ENCODE results near the gene LPAR6.
"Not testable (repeated sequence)": the region's sequence is repeated elsewhere in the genome, so short reads cannot be mapped to it uniquely, and the experiment has no call there.

Gene LPAR6

GRCh38 chr13:48412881-48413351 is at the start of gene LPAR6:
TSS of gene LPAR6 (minus strand) at chr13:48413113. CDS start at chr13:48412423, 690 bp downstream.
- peak; percentile 74 for DNase-seq (ENCODE audit: low read depth)

GRCh38 chr13:48457578-48458242 is 44.8 kb upstream of the LPAR6 start:
- no peak for DNase-seq (ENCODE audit: low read depth)

- DNase-seq (ENCODE audit: low read depth), result no peak
Observed at GRCh38 chr13:48456546-48456945, 43.6 kb upstream of the LPAR6 start.

- DNase-seq (ENCODE audit: low read depth), result peak; percentile 93
Observed at GRCh38 chr13:48451196-48451595, 38.3 kb upstream of the LPAR6 start.

- DNase-seq (ENCODE audit: low read depth), result peak; percentile 75
Observed at GRCh38 chr13:48449656-48450055, 36.7 kb upstream of the LPAR6 start.

GRCh38 chr13:48448959-48449614 is 36.2 kb upstream of the LPAR6 start:
- peak; percentile 76 for DNase-seq (ENCODE audit: low read depth)

GRCh38 chr13:48448285-48448958 is 35.5 kb upstream of the LPAR6 start:
- peak; percentile 4 for DNase-seq (ENCODE audit: low read depth)

- DNase-seq (ENCODE audit: low read depth), result peak; percentile 84
Observed at GRCh38 chr13:48446464-48446863, 33.6 kb upstream of the LPAR6 start.

GRCh38 chr13:48443442-48444208 is 30.7 kb upstream of the LPAR6 start:
- DNase-seq (ENCODE audit: low read depth), result no peak

GRCh38 chr13:48437371-48437770 is 24.5 kb upstream of the LPAR6 start:
- DNase-seq (ENCODE audit: low read depth), result peak; percentile 22

- no peak for DNase-seq (ENCODE audit: low read depth)
Observed at GRCh38 chr13:48436661-48437288, 23.9 kb upstream of the LPAR6 start.

GRCh38 chr13:48434200-48434599 is 21.3 kb upstream of the LPAR6 start:
- DNase-seq (ENCODE audit: low read depth), result no peak

GRCh38 chr13:48431987-48432615 is 19.2 kb upstream of the LPAR6 start:
- peak; percentile 82 for DNase-seq (ENCODE audit: low read depth)

GRCh38 chr13:48431431-48431830 is 18.5 kb upstream of the LPAR6 start:
- DNase-seq (ENCODE audit: low read depth), result peak; percentile 67

GRCh38 chr13:48429886-48430285 is 17.0 kb upstream of the LPAR6 start:
- no peak for DNase-seq (ENCODE audit: low read depth)

GRCh38 chr13:48429036-48429435 is 16.1 kb upstream of the LPAR6 start:
- DNase-seq (ENCODE audit: low read depth), result no peak

GRCh38 chr13:48426755-48427298 is 13.9 kb upstream of the LPAR6 start:
- not testable (repeated sequence) for DNase-seq (ENCODE audit: low read depth)

GRCh38 chr13:48426052-48426451 is 13.1 kb upstream of the LPAR6 start:
- no peak for DNase-seq (ENCODE audit: low read depth)

- DNase-seq (ENCODE audit: low read depth), result no peak
Observed at GRCh38 chr13:48424212-48424611, 11.3 kb upstream of the LPAR6 start.

GRCh38 chr13:48422003-48422402 is 9.1 kb upstream of the LPAR6 start:
- not testable (repeated sequence) for DNase-seq (ENCODE audit: low read depth)

- DNase-seq (ENCODE audit: low read depth), result peak; percentile 19
Observed at GRCh38 chr13:48415516-48415915, 2.6 kb upstream of the LPAR6 start.
